ENCODE measurements around the gene FREM1. TPM values are rescaled to one million over a fixed set of nuclear protein-coding genes. Genes with fewer than 3 reads are reported as not detected.

The FREM1 gene
- total RNA-seq, 3 donors from 2014 or later: 4.1 to 12.2 (median 4.3) TPM

- H3K4me1 ChIP-seq: no peaks in the 10 kb centered on the region
- H3K4me3 ChIP-seq: no peak overlapping the region
- no peaks in the 10 kb centered on the region for H3K9me3 ChIP-seq
- H3K27me3 ChIP-seq: no peaks in the 10 kb centered on the region
- H3K36me3 ChIP-seq: no peaks in the 10 kb centered on the region
- DNase-seq (ENCODE audit: low spot score in 2 of 2): no peak
- intact Hi-C loops (cut with DNase I; ENCODE audit: low total_unique reads): loop anchor here (1.0 kb wide), 1 partner anchor 21 kb away; no protein-coding TSS in a partner anchor
- no peak for TF ChIP-seq POLR2A (IDR thresholded peaks at IDR 0.05)
- TF ChIP-seq POLR2AphosphoS5 (IDR thresholded peaks at IDR 0.05): no peak
- no peak for TF ChIP-seq CTCF (IDR thresholded peaks at IDR 0.05)
- H3K27ac ChIP-seq: peak overlapping the region in 1 of 2 donors; percentile 38
These were observed 130.6 kb downstream of the FREM1 start for GRCh38 chr9:14779566-14780022.

- TF ChIP-seq CTCF (IDR thresholded peaks at IDR 0.05) (no peak), POLR2AphosphoS5 (IDR thresholded peaks at IDR 0.05) (no peak), POLR2A (IDR thresholded peaks at IDR 0.05) (no peak)
- intact Hi-C loops (cut with DNase I; ENCODE audit: low total_unique reads): no loop called here
- Histone ChIP-seq H3K9me3 (no peaks in the 10 kb centered on the region), H3K27ac (no peak overlapping the region), H3K27me3 (no peaks in the 10 kb centered on the region), H3K36me3 (no peaks in the 10 kb centered on the region), H3K4me3 (no peak overlapping the region), H3K4me1 (no peaks in the 10 kb centered on the region)
- no peak for DNase-seq (ENCODE audit: low spot score in 2 of 2)
These were observed 131.7 kb downstream of the FREM1 start for GRCh38 chr9:14778565-14778964.

- intact Hi-C loops (cut with DNase I; ENCODE audit: low total_unique reads): no loop called here
- no peaks in the 10 kb centered on the region for H3K36me3 ChIP-seq
- TF ChIP-seq POLR2A (IDR thresholded peaks at IDR 0.05): no peak
- H3K27ac ChIP-seq: no peak overlapping the region
- DNase-seq (ENCODE audit: low spot score in 2 of 2): no peak
- H3K4me1 ChIP-seq: no peaks in the 10 kb centered on the region
- H3K27me3 ChIP-seq: no peaks in the 10 kb centered on the region
- no peak overlapping the region for H3K4me3 ChIP-seq
- no peaks in the 10 kb centered on the region for H3K9me3 ChIP-seq
These were observed 134.3 kb downstream of the FREM1 start for GRCh38 chr9:14775917-14776316.

GRCh38 chr9:14770592-14770991 is 139.6 kb downstream of the FREM1 start:
- no peak for DNase-seq (ENCODE audit: low spot score in 2 of 2)
- no peaks in the 10 kb centered on the region for H3K36me3 ChIP-seq
- TF ChIP-seq POLR2AphosphoS5 (IDR thresholded peaks at IDR 0.05) (no peak), CTCF (IDR thresholded peaks at IDR 0.05) (no peak), POLR2A (IDR thresholded peaks at IDR 0.05) (no peak)
- no peaks in the 10 kb centered on the region for H3K9me3 ChIP-seq
- no peak overlapping the region for H3K4me3 ChIP-seq
- no peak overlapping the region for H3K27ac ChIP-seq
- H3K4me1 ChIP-seq: no peaks in the 10 kb centered on the region
- intact Hi-C loops (cut with DNase I; ENCODE audit: low total_unique reads): no loop called here
- no peaks in the 10 kb centered on the region for H3K27me3 ChIP-seq

- no peak overlapping the region for H3K27ac ChIP-seq
- no peak overlapping the region for H3K4me3 ChIP-seq
- no peaks in the 10 kb centered on the region for H3K4me1 ChIP-seq
- intact Hi-C loops (cut with DNase I; ENCODE audit: low total_unique reads): no loop called here
- H3K27me3 ChIP-seq: no peaks in the 10 kb centered on the region
- no peaks in the 10 kb centered on the region for H3K36me3 ChIP-seq
- DNase-seq (ENCODE audit: low spot score in 2 of 2): no peak
- no peaks in the 10 kb centered on the region for H3K9me3 ChIP-seq
- TF ChIP-seq CTCF (IDR thresholded peaks at IDR 0.05): no peak
- no peak for TF ChIP-seq POLR2AphosphoS5 (IDR thresholded peaks at IDR 0.05)
- TF ChIP-seq POLR2A (IDR thresholded peaks at IDR 0.05): no peak
These were observed 141.0 kb downstream of the FREM1 start for GRCh38 chr9:14769230-14769571.

All from breast epithelium (tissue), 4 donors.